Suprapubic skin (tissue), 4 donors: ENCODE results near the gene ACTG1. TPM values are rescaled to one million over a fixed set of nuclear protein-coding genes. Genes with fewer than 3 reads are reported as not detected.

ENCODE experiments used
- DNase-seq, 2 donors: peaks; one replicate each; pipeline ENCODE4 v3.0.0-alpha.2; 2019; ENCODE audit warnings: low spot score in 2 of 2
- H3K27ac ChIP-seq: fragments of 200-600 bp; sonication (generic); one replicate; pipeline ENCODE4 v1.5.1; 2019
- H3K27me3 ChIP-seq: fragments of 200-600 bp; sonication (generic); one replicate; pipeline ENCODE4 v1.5.1; 2019
- H3K36me3 ChIP-seq: fragments of 200-600 bp; sonication (generic); one replicate; pipeline ENCODE4 v1.5.1; 2019
- H3K4me1 ChIP-seq: fragments of 200-600 bp; sonication (generic); one replicate; pipeline ENCODE4 v1.5.1; 2019
- H3K4me3 ChIP-seq: fragments of 200-600 bp; sonication (generic); one replicate; pipeline ENCODE4 v1.5.1; 2019; ENCODE audit warnings: mild to moderate bottlenecking
- H3K9me3 ChIP-seq: fragments of 200-600 bp; sonication (generic); one replicate; pipeline ENCODE4 v1.5.1; 2019
- CTCF ChIP-seq, 2 donors: fragments of 200-600 bp in 1 of 2; fragments of 450-650 bp in 1 of 2; sonication (generic) in 1 of 2; IDR thresholded peaks; one replicate each; pipeline ENCODE4 v1.5.1; 2016 to 2019; ENCODE audit warnings: antibody characterized with exemption in 2 of 2, mild to moderate bottlenecking in 1 of 2, moderate library complexity in 1 of 2
- EP300 ChIP-seq: sonication (generic); formaldehyde crosslinking; IDR thresholded peaks from one replicate; pipeline ENCODE4 v1.6.1; 2017; ENCODE audit warnings: antibody characterized with exemption
- POLR2A ChIP-seq, 2 donors: fragments of 450-650 bp; IDR thresholded peaks; one replicate each; pipeline ENCODE4 v1.6.1; 2017; ENCODE audit warnings: antibody characterized with exemption in 2 of 2, mild to moderate bottlenecking in 2 of 2, moderate library complexity in 2 of 2
- POLR2AphosphoS5 ChIP-seq, 3 donors: sonication (generic); formaldehyde crosslinking; IDR thresholded peaks; one replicate each; pipeline ENCODE4 v1.6.1; 2017; ENCODE audit warnings: antibody characterized with exemption in 3 of 3
- WGBS: methylation state at CpG from one replicate; pipeline ENCODE4 v1.1.5; 2018; 5-methylcytosine and 5-hydroxymethylcytosine counted together
- total RNA-seq, 4 donors: library from RNA; depleted of rRNA; stranded (reverse); fragments of >200 nt; gene quantifications; one replicate each; pipeline ENCODE4 v1.1.0, GENCODE V29; 2016

ACTG1 gene
- total RNA-seq, 4 donors from 2014 or later = 2,659 to 6,485 (median 4,163) TPM

DNA sequence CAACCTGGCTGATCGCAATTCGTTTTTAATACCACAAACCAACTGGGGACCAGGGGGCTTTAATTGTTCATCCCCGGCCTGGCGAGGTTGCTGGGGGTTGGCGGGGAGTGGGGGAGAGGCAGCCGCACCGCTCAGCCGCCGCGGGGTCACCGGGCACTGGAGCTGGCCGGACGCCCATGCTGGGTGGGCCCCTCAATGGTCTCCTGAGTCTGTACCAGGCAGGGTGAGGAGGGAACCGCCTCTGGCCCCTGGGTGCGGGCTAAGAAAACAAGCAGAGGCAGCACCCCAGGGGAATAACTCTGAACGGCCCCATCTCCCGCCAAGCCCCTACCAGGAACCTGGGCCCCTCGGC is 43.9 kb downstream of the ACTG1 start:
- Histone ChIP-seq H3K9me3 (no peaks in the 10 kb centered on the region), H3K27ac (no peak overlapping the region), H3K4me1 (peaks cover 14% of the 10 kb centered on the region), H3K27me3 (no peaks in the 10 kb centered on the region), H3K36me3 (peaks cover 7% of the 10 kb centered on the region), H3K4me3 (no peak overlapping the region)
- WGBS = 70% methylated on average over 15 of the region's 18 CpGs
- TF ChIP-seq POLR2AphosphoS5 (IDR thresholded peaks at IDR 0.05) = no peak
- no peak for TF ChIP-seq CTCF (IDR thresholded peaks at IDR 0.05)
- TF ChIP-seq POLR2A (IDR thresholded peaks at IDR 0.05) = no peak
- no peak for TF ChIP-seq EP300
- DNase-seq = no peak

DNA sequence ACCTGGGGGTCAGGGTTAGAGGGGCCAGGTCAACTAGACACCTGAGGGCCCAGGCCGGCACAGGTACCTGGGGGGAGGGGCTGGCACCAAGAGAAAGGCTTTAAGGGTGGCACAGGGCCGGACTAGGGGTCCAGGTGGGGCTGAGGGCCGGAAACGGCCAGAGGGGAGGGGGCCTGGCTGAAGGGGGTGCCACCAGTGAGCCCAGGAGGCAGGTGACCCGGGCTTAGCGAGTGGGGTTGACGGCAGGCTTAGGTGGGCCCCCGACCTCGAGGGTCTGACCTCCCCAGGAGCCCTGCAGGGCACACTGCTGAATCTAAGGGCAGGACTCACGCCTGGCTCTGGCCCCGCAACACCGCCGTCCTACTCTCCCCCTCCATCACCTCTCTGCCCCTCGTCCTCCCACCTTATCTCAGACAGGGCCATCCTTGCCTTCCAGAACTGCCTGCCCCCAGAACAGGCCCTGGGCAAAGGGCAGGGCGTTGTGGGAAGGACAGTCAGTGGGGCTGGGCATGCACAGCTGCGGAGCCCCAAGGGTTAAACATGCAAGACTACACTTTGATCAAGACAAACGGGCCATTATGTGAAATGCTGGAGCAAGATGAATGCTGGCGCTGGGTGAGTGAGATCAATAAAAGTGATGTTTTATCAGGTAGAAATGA is 44.4 kb downstream of the ACTG1 start:
- no peaks in the 10 kb centered on the region for H3K9me3 ChIP-seq
- TF ChIP-seq POLR2A (IDR thresholded peaks at IDR 0.05) (no peak), EP300 (no peak), POLR2AphosphoS5 (IDR thresholded peaks at IDR 0.05) (no peak)
- 84% methylated on average over 11 of the region's 18 CpGs for WGBS

DNA sequence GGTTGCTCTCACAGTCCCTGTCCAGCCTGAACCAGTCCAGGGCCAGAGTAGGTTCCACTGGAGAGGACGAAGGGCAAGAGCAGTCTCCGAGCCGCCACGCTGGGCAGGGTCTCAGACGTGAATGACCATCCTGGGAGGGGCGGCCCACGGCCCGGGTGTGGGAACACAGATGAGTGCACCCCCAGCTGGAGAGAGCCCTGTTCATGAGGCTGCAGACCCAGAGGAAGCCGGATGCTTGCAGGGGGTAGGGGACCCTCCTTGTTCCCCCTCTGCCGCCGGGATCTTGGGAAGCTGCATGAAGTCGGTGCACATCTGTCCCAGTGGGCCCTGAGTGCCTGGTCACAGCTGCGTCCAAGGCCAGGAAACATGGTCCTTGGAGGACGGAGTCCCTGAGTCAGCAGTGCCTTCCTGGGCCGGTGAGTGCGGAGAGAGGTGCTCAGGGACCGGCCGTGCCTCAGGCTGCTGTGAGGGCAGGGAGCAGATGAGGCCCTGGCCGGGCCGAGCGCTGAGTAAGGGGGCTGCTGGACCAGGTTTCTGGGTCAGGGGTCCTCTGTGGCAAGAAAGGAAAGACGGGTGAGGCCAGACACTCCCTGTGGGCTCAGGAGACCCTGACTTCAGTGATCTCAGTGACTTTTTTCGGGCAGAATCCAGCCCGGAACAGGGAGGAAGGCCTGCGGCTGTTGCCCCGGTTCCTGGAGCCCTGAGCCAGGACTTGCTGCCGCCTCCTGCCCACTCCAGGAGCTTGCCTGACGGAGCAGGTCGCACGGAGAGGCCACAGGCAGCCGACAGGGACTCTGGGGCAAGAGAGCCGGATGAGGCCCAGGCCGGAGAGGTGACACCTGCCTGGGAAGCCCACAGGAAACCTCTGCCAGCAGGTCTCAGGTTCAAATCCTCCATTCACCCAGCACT is 45.8 kb downstream of the ACTG1 start:
- TF ChIP-seq POLR2A (IDR thresholded peaks at IDR 0.05) (no peak), POLR2AphosphoS5 (IDR thresholded peaks at IDR 0.05) (no peak), CTCF (IDR thresholded peaks at IDR 0.05) (no peak), EP300 (no peak)
- 88% methylated on average over 14 of the region's 33 CpGs for WGBS
- DNase-seq = no peak
- Histone ChIP-seq H3K27me3 (no peaks in the 10 kb centered on the region), H3K9me3 (no peaks in the 10 kb centered on the region), H3K36me3 (peaks cover 24% of the 10 kb centered on the region), H3K27ac (no peak overlapping the region), H3K4me3 (no peak overlapping the region), H3K4me1 (peaks cover 10% of the 10 kb centered on the region)

More for the DNA sequence above, 44.4 kb downstream of the ACTG1 start:
- Histone ChIP-seq H3K27ac (no peak overlapping the region), H3K4me1 (peaks cover 14% of the 10 kb centered on the region), H3K27me3 (no peaks in the 10 kb centered on the region), H3K36me3 (peaks cover 12% of the 10 kb centered on the region), H3K4me3 (no peak overlapping the region)
- DNase-seq = no peak

- 89% methylated on average over 17 of the region's 17 CpGs for WGBS
- no peaks in the 10 kb centered on the region for H3K9me3 ChIP-seq
- TF ChIP-seq EP300 = no peak
- no peak for TF ChIP-seq POLR2AphosphoS5 (IDR thresholded peaks at IDR 0.05)
- no peak for TF ChIP-seq CTCF (IDR thresholded peaks at IDR 0.05)
- no peak for TF ChIP-seq POLR2A (IDR thresholded peaks at IDR 0.05)
These were observed 46.7 kb downstream of the ACTG1 start for GRCh38 chr17:81465910-81466309.

GRCh38 chr17:81464586-81464985 is 48.0 kb downstream of the ACTG1 start:
- no peaks in the 10 kb centered on the region for H3K9me3 ChIP-seq
- H3K4me1 ChIP-seq = no peaks in the 10 kb centered on the region
- H3K27ac ChIP-seq = no peak overlapping the region
- peaks cover 32% of the 10 kb centered on the region for H3K36me3 ChIP-seq
- H3K27me3 ChIP-seq = no peaks in the 10 kb centered on the region
- WGBS = 77% methylated on average over 8 of the region's 9 CpGs
- no peak for TF ChIP-seq POLR2AphosphoS5 (IDR thresholded peaks at IDR 0.05)
- no peak for TF ChIP-seq POLR2A (IDR thresholded peaks at IDR 0.05)
- TF ChIP-seq EP300 = no peak
- TF ChIP-seq CTCF (IDR thresholded peaks at IDR 0.05) = no peak
- DNase-seq = no peak
- H3K4me3 ChIP-seq = no peak overlapping the region

More at GRCh38 chr17:81465910-81466309, 46.7 kb downstream of the ACTG1 start:
- Histone ChIP-seq H3K36me3 (peaks cover 30% of the 10 kb centered on the region), H3K4me1 (peaks cover 3% of the 10 kb centered on the region), H3K4me3 (no peak overlapping the region), H3K27ac (no peak overlapping the region), H3K27me3 (no peaks in the 10 kb centered on the region)
- no peak for DNase-seq
